H9 (cell line): ENCODE data around the gene CUBN. TPM values are rescaled to one million over a fixed set of nuclear protein-coding genes. Genes with fewer than 3 reads are reported as not detected.
A peak's percentile ranks its signal among the peaks of the same experiment; 100 is the strongest.

Experiments
- DNase-seq: peaks from one replicate; pipeline ENCODE4 v3.0.0-alpha.2; 2017
- H2AFZ ChIP-seq: one replicate; pipeline ENCODE4 v1.6.1; 2013; ENCODE audit warnings: mild to moderate bottlenecking, low read length, control low read depth, moderate library complexity
- H2AK5ac ChIP-seq: 2 replicates; pipeline ENCODE4 v1.6.1; 2013; ENCODE audit warnings: low read length, control low read depth, mixed read lengths; ENCODE audit not compliant: insufficient read length
- H2BK120ac ChIP-seq: one replicate; pipeline ENCODE4 v1.6.1; 2013; ENCODE audit warnings: low read depth, mild to moderate bottlenecking, low read length, control low read depth, inconsistent platforms; ENCODE audit not compliant: poor library complexity, severe bottlenecking
- H2BK12ac ChIP-seq: 2 replicates; pipeline ENCODE4 v1.6.1; 2013; ENCODE audit warnings: low read length, control low read depth, mixed read lengths, low read depth; ENCODE audit not compliant: insufficient read length
- H2BK15ac ChIP-seq: 2 replicates; pipeline ENCODE4 v1.6.1; 2013; ENCODE audit warnings: low read depth, low read length, control low read depth
- H2BK20ac ChIP-seq: one replicate; pipeline ENCODE4 v1.6.1; 2013; ENCODE audit warnings: low read depth, mild to moderate bottlenecking, low read length, control low read depth, inconsistent platforms; ENCODE audit not compliant: poor library complexity, severe bottlenecking
- H2BK5ac ChIP-seq: 2 replicates; pipeline ENCODE4 v1.6.1; 2013; ENCODE audit warnings: low read length, control low read depth, mixed read lengths; ENCODE audit not compliant: insufficient read length
- H3K14ac ChIP-seq: 2 replicates; pipeline ENCODE4 v1.6.1; 2013; ENCODE audit warnings: low read length, control low read depth; ENCODE audit not compliant: insufficient read depth
- H3K18ac ChIP-seq: 2 replicates; pipeline ENCODE4 v1.6.1; 2013; ENCODE audit warnings: low read depth, mild to moderate bottlenecking, mixed read lengths, low read length, control low read depth; ENCODE audit not compliant: insufficient read length
- H3K23ac ChIP-seq: 2 replicates; pipeline ENCODE4 v1.6.1; 2013; ENCODE audit warnings: low read length, control low read depth, mixed read lengths, low read depth; ENCODE audit not compliant: insufficient read length
- H3K23me2 ChIP-seq: 2 replicates; pipeline ENCODE4 v1.6.1; 2013; ENCODE audit warnings: low read depth, mild to moderate bottlenecking, mixed read lengths, low read length, control low read depth; ENCODE audit not compliant: insufficient read length, poor library complexity, severe bottlenecking
- H3K27ac ChIP-seq: 2 replicates; pipeline ENCODE4 v1.5.1; 2013; ENCODE audit warnings: low read length, control low read depth, mixed read lengths, low read depth; ENCODE audit not compliant: insufficient read length
- H3K27me3 ChIP-seq: 2 replicates; pipeline ENCODE4 v1.6.1; 2013; ENCODE audit warnings: low read length, control low read depth, inconsistent platforms; ENCODE audit not compliant: insufficient read depth
- H3K4ac ChIP-seq: 2 replicates; pipeline ENCODE4 v1.6.1; 2013; ENCODE audit warnings: low read depth, mild to moderate bottlenecking, control low read depth, inconsistent platforms, low read length, moderate library complexity
- H3K4me1 ChIP-seq: 2 replicates; pipeline ENCODE4 v1.6.1; 2013; ENCODE audit warnings: low read length, control low read depth, inconsistent platforms; ENCODE audit not compliant: insufficient read depth
- H3K4me2 ChIP-seq: 2 replicates; pipeline ENCODE4 v1.6.1; 2013; ENCODE audit warnings: low read length, control low read depth, mixed read lengths; ENCODE audit not compliant: insufficient read length, insufficient read depth
- H3K56ac ChIP-seq: 2 replicates; pipeline ENCODE4 v1.6.1; 2013; ENCODE audit warnings: low read depth, mild to moderate bottlenecking, mixed read lengths, low read length, control low read depth; ENCODE audit not compliant: insufficient read length
- H3K79me1 ChIP-seq: 2 replicates; pipeline ENCODE4 v1.6.1; 2013; ENCODE audit warnings: low read depth, mild to moderate bottlenecking, moderate library complexity, low read length, control low read depth, inconsistent platforms; ENCODE audit not compliant: insufficient read depth, poor library complexity, severe bottlenecking
- H3K79me2 ChIP-seq: 2 replicates; pipeline ENCODE4 v1.6.1; 2013; ENCODE audit warnings: low read length, control low read depth, inconsistent platforms; ENCODE audit not compliant: insufficient read depth
- H3K9ac ChIP-seq: 2 replicates; pipeline ENCODE4 v1.6.1; 2013; ENCODE audit warnings: low read length, control low read depth, mixed read lengths; ENCODE audit not compliant: insufficient read length; ENCODE audit errors: extremely low read depth
- H3K9me3 ChIP-seq: one replicate; pipeline ENCODE4 v1.6.1; 2013; ENCODE audit warnings: low read depth, low read length, inconsistent platforms; ENCODE audit not compliant: control insufficient read depth
- H3T11ph ChIP-seq: one replicate; pipeline ENCODE4 v1.6.1; 2013; ENCODE audit warnings: mild to moderate bottlenecking, low read length, control low read depth, inconsistent platforms
- H4K20me1 ChIP-seq: one replicate; pipeline ENCODE4 v1.6.1; 2013; ENCODE audit not compliant: control insufficient read depth, insufficient read length, insufficient read depth
- H4K5ac ChIP-seq: 2 replicates; pipeline ENCODE4 v1.6.1; 2013; ENCODE audit warnings: low read depth, mild to moderate bottlenecking, mixed read lengths, low read length, control low read depth; ENCODE audit not compliant: insufficient read length
- H4K8ac ChIP-seq: replicated peaks from 2 replicates; pipeline ENCODE4 v1.6.1; 2013; ENCODE audit warnings: low read length, control low read depth, mixed read lengths, low read depth; ENCODE audit not compliant: insufficient read length
- H4K91ac ChIP-seq: 2 replicates; pipeline ENCODE4 v1.6.1; 2013; ENCODE audit warnings: low read depth, mild to moderate bottlenecking, moderate library complexity, mixed read lengths, low read length, control low read depth; ENCODE audit not compliant: insufficient read length
- H3K27ac Mint-ChIP-seq, 3 experiments: 2 replicates in 2 of 3; 3 replicates in 1 of 3; pipeline ENCODE4 v1.8.0; 2020 to 2021; ENCODE audit warnings: mixed read lengths in 3 of 3, mild to moderate bottlenecking in 1 of 3, moderate library complexity in 1 of 3
- H3K27me3 Mint-ChIP-seq: 2 replicates; pipeline ENCODE4 v1.8.0; 2021; ENCODE audit warnings: low read depth, mild to moderate bottlenecking, moderate library complexity, mixed read lengths
- H3K36me3 Mint-ChIP-seq, 3 experiments: 2 replicates in 2 of 3; 3 replicates in 1 of 3; pipeline ENCODE4 v1.8.0; 2020 to 2021; ENCODE audit warnings: low read depth in 3 of 3, mixed read lengths in 3 of 3; ENCODE audit not compliant: insufficient read depth in 1 of 3
- H3K4me1 Mint-ChIP-seq, 2 experiments: 2 replicates each; pipeline ENCODE4 v1.8.0; 2020; ENCODE audit warnings: mixed read lengths in 2 of 2
- H3K4me3 Mint-ChIP-seq, 2 experiments: 2 replicates in 1 of 2; 3 replicates in 1 of 2; pipeline ENCODE4 v1.8.0; 2020 to 2021; ENCODE audit warnings: mild to moderate bottlenecking in 2 of 2, mixed read lengths in 2 of 2, moderate library complexity in 1 of 2
- H3K9me3 Mint-ChIP-seq, 2 experiments: 2 replicates in 1 of 2; 3 replicates in 1 of 2; pipeline ENCODE4 v1.8.0; 2020; ENCODE audit warnings: mild to moderate bottlenecking in 2 of 2, mixed read lengths in 2 of 2, moderate library complexity in 1 of 2
- WGBS: extraction: QIAGEN DNeasy Blood & Tissue Kit; methylation state at CpG from one replicate; pipeline ENCODE4 v1.1.7; 2013; ENCODE audit warnings: missing lambda C conversion rate, low lambda C conversion rate, mixed read lengths; ENCODE audit not compliant: insufficient read length; ENCODE audit errors: extremely low coverage; 5-methylcytosine and 5-hydroxymethylcytosine counted together
- total RNA-seq: library from RNA; stranded (reverse); gene quantifications from 2 replicates; pipeline ENCODE4 v1.2.1, GENCODE V29; 2021
- TF ChIP-seq, protein P1 (sequence below): fragments of 200-600 bp; sonication (generic); conservative IDR thresholded peaks from 3 replicates; pipeline ENCODE4 v1.8.0; 2021; ENCODE audit warnings: antibody characterized with exemption, mild to moderate bottlenecking

CUBN gene
- total RNA-seq, 1 experiment from 2014 or later: 0.26 TPM

DNA sequence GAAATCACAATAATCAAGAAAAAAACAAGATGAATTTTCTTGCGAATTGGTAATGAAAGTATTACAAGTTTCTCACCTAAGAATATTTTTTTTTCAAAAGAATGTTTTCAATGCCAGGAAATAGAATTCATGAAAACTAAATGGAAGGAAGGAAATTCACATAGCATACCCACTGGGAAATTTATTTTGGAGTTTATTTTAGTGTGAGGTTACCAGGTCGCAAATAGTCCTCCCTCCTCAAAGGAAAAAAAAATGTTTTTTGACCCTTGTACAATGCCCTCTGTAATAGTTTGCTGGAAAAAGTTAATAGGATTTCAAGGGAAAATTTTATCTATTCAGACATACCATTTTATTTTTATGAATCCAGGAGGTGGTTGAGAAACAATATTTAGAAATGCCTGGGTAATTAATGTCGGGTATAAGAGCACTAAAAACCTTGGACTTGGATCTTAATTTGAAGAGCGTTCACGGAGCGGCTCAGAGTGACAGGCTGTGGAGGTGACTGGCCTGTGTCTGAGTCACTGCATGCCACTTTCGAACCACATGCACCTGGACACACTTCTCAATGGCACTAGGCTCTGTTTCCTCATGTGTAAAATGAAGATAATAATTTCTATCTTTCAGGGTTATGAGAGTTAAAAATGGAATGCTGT, 28.2 kb downstream of the CUBN start:
- Histone ChIP-seq H3K9ac (no peak overlapping the region), H2BK20ac (no peak overlapping the region), H4K20me1 (no peaks in the 10 kb centered on the region), H3K4me1 (no peaks in the 10 kb centered on the region), H3K56ac (no peak overlapping the region), H2BK15ac (no peak overlapping the region), H3K14ac (no peak overlapping the region), H3K79me1 (no peaks in the 10 kb centered on the region), H3K23me2 (no peaks in the 10 kb centered on the region), H3K18ac (no peak overlapping the region), H3K27ac (no peak overlapping the region), H4K91ac (no peak overlapping the region), H2AK5ac (no peak overlapping the region), H3K79me2 (no peaks in the 10 kb centered on the region), H2BK120ac (no peak overlapping the region), H4K8ac (no peak overlapping the region), H3K4me2 (no peak overlapping the region), H3K27me3 (no peaks in the 10 kb centered on the region), H3K23ac (no peak overlapping the region), H2BK12ac (no peak overlapping the region), H3K9me3 (no peaks in the 10 kb centered on the region), H3K4ac (no peak overlapping the region), H2BK5ac (no peak overlapping the region), H4K5ac (no peak overlapping the region), H2AFZ (no peak overlapping the region), H3T11ph (no peak overlapping the region)
- H3K4me3 Mint-ChIP-seq: no peak overlapping the region
- 0 out of 7 replicates have a peak overlapping the region, but pooled peaks of 1 of the 3 experiments have one; percentile 18 for H3K27ac Mint-ChIP-seq
- no CpG with 5 or more reads among the region's 7 CpGs for WGBS
- no peak for DNase-seq
- H3K4me1 Mint-ChIP-seq: no peaks in the 10 kb centered on the region
- peaks cover 0 to 4% of the 10 kb centered on the region in 2 experiments; a peak in 2 of 5 replicates for H3K9me3 Mint-ChIP-seq
- no peaks in the 10 kb centered on the region for H3K27me3 Mint-ChIP-seq
- H3K36me3 Mint-ChIP-seq: no peaks in the 10 kb centered on the region
- TF ChIP-seq, protein P1, sequence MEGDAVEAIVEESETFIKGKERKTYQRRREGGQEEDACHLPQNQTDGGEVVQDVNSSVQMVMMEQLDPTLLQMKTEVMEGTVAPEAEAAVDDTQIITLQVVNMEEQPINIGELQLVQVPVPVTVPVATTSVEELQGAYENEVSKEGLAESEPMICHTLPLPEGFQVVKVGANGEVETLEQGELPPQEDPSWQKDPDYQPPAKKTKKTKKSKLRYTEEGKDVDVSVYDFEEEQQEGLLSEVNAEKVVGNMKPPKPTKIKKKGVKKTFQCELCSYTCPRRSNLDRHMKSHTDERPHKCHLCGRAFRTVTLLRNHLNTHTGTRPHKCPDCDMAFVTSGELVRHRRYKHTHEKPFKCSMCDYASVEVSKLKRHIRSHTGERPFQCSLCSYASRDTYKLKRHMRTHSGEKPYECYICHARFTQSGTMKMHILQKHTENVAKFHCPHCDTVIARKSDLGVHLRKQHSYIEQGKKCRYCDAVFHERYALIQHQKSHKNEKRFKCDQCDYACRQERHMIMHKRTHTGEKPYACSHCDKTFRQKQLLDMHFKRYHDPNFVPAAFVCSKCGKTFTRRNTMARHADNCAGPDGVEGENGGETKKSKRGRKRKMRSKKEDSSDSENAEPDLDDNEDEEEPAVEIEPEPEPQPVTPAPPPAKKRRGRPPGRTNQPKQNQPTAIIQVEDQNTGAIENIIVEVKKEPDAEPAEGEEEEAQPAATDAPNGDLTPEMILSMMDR: no peak
